IPS-20b (cell line): ENCODE data around the gene APOBR.

Experiments used
- H3K27ac ChIP-seq: one replicate; pipeline ENCODE4 v1.5.1; 2013; ENCODE audit warnings: low read length
- H3K27me3 ChIP-seq: 2 replicates; pipeline ENCODE4 v1.6.1; 2013; ENCODE audit warnings: mild to moderate bottlenecking, low read length, inconsistent platforms; ENCODE audit not compliant: insufficient read depth
- H3K36me3 ChIP-seq: 2 replicates; pipeline ENCODE4 v1.6.1; 2013; ENCODE audit warnings: low read depth, mild to moderate bottlenecking, inconsistent platforms, low read length, moderate library complexity; ENCODE audit not compliant: insufficient read depth
- H3K4me1 ChIP-seq: 2 replicates; pipeline ENCODE4 v1.6.1; 2013; ENCODE audit warnings: mild to moderate bottlenecking, control low read depth, inconsistent platforms, low read length, moderate library complexity; ENCODE audit not compliant: insufficient read depth
- H3K4me3 ChIP-seq: 2 replicates; pipeline ENCODE4 v1.5.1; 2013; ENCODE audit warnings: mild to moderate bottlenecking, low read length, inconsistent platforms
- H3K9ac ChIP-seq: 2 replicates; pipeline ENCODE4 v1.6.1; 2013; ENCODE audit warnings: low read depth, mild to moderate bottlenecking, inconsistent platforms, low read length, moderate library complexity
- H3K9me3 ChIP-seq: 2 replicates; pipeline ENCODE4 v1.6.1; 2013; ENCODE audit warnings: mild to moderate bottlenecking, low read depth, low read length, inconsistent platforms; ENCODE audit not compliant: insufficient read depth

Gene APOBR

GRCh38 chr16:28501258-28502232 is 7.1 kb downstream of the APOBR start:
- H3K4me3 ChIP-seq: no peak overlapping the region
- no peaks in the 10 kb centered on the region for H3K36me3 ChIP-seq
- no peaks in the 10 kb centered on the region for H3K27me3 ChIP-seq

DNA sequence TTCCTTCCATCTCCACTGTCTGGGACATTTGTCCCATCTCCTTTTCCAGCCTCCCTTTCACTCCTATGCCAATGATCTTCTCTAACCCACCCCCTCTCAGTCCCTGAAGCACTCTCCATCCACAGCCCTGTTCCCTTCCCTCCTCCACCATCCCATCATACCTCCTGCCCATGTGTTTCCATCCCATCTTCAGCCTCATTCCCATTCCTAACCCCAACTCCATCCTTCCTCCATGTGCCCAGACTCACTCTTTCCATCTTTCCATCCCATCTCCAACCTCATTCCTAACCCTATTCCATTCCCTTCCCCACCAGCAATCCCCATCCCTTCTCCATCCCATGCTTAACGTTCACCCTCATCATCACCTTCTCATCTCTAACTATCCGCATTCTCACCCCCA is 7.8 kb downstream of the APOBR start:
- Histone ChIP-seq H3K27me3 (no peaks in the 10 kb centered on the region), H3K9ac (no peak overlapping the region), H3K4me1 (no peaks in the 10 kb centered on the region), H3K36me3 (no peaks in the 10 kb centered on the region), H3K9me3 (no peaks in the 10 kb centered on the region), H3K4me3 (no peak overlapping the region), H3K27ac (no peak overlapping the region)

More at GRCh38 chr16:28501258-28502232, 7.1 kb downstream of the APOBR start:
- H3K9me3 ChIP-seq: no peaks in the 10 kb centered on the region
- H3K9ac ChIP-seq: no peak overlapping the region
- H3K27ac ChIP-seq: no peak overlapping the region
- no peaks in the 10 kb centered on the region for H3K4me1 ChIP-seq

DNA sequence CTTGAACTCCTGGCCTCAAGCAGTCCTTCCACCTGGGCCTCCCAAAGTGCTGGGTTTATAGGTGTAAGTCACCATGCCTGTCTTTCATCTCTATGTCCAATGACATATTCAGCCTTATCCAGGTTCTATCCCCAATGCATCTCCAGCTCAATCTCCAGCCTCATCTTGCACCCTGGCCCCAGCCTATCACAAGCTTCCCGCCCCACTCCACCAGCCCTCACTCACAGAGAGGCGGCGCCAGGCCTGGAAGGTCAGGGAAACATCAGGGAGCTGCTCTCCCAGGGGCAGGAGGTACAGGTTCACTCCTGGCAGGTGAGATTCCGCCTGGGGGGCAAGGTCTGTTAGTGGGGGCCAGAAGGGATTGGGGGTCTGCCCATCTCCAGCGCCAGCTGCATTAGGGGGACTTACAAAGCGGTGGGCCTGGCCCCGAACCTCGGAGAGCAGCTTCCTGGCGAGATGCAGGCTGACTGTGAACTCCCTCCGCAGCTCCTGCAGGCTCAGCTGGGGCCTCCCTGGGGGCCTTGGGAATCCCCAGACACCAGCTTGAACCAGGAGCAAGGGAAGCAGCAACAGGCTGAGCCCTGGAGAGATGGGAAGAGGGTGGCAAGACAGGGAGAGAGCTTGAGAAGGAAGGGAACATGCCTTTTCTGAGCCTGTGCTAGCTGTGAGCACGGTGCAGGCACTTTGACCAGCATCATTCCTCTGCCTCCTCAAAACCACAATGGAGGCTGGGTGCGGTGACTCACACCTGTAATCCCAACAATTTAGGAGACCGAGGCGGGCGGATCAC is 9.2 kb downstream of the APOBR start:
- no peaks in the 10 kb centered on the region for H3K4me1 ChIP-seq
- H3K27me3 ChIP-seq: no peaks in the 10 kb centered on the region
- H3K9me3 ChIP-seq: no peaks in the 10 kb centered on the region
- no peak overlapping the region for H3K4me3 ChIP-seq
- no peak overlapping the region for H3K27ac ChIP-seq
- H3K36me3 ChIP-seq: no peaks in the 10 kb centered on the region
- no peak overlapping the region for H3K9ac ChIP-seq

DNA sequence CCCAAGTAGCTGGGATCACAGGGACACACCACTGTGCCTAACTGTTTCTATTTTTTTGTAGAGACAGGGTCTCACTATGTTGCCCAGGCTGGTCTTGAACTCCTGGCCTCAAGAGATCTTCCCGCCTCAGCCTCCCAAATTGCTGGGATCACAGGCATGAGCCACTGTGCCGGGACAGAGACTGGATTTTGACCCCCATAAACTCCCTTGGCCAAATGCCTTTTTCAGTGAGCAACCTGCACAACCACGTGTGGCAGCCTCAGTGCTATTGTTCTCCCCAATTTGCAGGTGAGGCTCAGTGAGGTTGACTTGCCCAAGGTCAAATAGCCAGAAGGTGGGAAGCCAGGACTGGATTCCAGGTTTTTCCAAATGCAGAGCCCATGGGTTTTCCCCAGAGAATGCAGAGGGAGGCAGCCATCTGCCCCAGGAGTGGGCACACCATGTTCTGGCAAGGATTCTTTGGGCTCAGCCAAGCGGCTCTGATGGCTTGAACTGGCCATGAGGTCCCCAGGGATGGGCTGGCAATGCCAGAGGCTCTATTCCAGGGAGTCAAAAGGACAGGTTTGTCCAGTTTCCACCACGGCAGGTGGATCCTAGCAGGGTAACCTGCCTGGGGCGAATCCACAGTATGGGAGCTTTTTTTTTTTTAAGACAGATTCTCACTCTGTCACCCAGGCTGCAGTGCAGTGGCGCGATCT is 10.4 kb downstream of the APOBR start:
- Histone ChIP-seq H3K27me3 (no peaks in the 10 kb centered on the region), H3K27ac (no peak overlapping the region), H3K4me3 (no peak overlapping the region), H3K9ac (no peak overlapping the region), H3K36me3 (no peaks in the 10 kb centered on the region), H3K9me3 (no peaks in the 10 kb centered on the region), H3K4me1 (no peaks in the 10 kb centered on the region)

DNA sequence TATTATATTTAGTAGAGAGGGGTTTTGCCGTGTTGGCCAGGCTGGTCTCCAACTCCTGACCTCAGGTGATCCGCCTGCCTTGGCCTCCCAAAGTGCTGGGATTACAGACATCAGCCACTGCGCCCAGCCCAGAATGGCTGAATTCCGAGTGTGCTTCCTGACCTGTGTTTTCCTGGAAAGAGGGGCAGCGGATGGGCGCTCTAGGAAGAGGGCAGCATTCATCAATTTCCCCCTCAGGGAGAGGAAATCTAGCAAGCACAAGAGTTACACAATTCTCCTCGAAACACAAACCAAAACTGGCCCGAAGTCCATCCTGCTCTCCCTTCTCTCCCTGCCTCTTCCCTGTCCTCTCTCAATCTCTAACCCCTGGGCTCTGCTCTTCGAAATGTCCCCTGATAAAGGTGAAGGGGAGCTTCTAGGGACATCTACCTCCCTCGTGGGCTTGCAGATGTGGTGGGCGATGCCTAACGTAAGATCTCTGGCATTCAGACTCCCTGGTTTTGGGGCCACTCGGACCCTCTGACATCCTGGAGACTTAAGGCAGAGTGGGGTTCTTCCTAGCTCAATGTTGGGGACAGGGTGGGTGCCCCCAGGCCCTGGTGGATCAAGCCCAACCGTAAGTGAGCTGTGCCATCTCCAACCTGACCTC is 11.2 kb downstream of the APOBR start:
- Histone ChIP-seq H3K27ac (no peak overlapping the region), H3K9ac (no peak overlapping the region), H3K36me3 (no peaks in the 10 kb centered on the region), H3K4me3 (no peak overlapping the region), H3K9me3 (no peaks in the 10 kb centered on the region), H3K27me3 (no peaks in the 10 kb centered on the region), H3K4me1 (no peaks in the 10 kb centered on the region)

GRCh38 chr16:28511031-28511430 is 16.6 kb downstream of the APOBR start:
- Histone ChIP-seq H3K9me3 (no peaks in the 10 kb centered on the region), H3K27me3 (no peaks in the 10 kb centered on the region), H3K27ac (no peak overlapping the region), H3K9ac (no peak overlapping the region), H3K4me3 (no peak overlapping the region), H3K4me1 (no peaks in the 10 kb centered on the region), H3K36me3 (no peaks in the 10 kb centered on the region)

GRCh38 chr16:28511801-28512789 is 17.7 kb downstream of the APOBR start:
- H3K27me3 ChIP-seq: no peaks in the 10 kb centered on the region
- no peak overlapping the region for H3K4me3 ChIP-seq
- no peaks in the 10 kb centered on the region for H3K36me3 ChIP-seq
- no peaks in the 10 kb centered on the region for H3K4me1 ChIP-seq
- H3K9me3 ChIP-seq: no peaks in the 10 kb centered on the region
- no peak overlapping the region for H3K27ac ChIP-seq
- no peak overlapping the region for H3K9ac ChIP-seq

GRCh38 chr16:28513484-28514181 is 19.2 kb downstream of the APOBR start:
- Histone ChIP-seq H3K36me3 (no peaks in the 10 kb centered on the region), H3K27ac (no peak overlapping the region), H3K27me3 (no peaks in the 10 kb centered on the region), H3K9ac (no peak overlapping the region), H3K9me3 (no peaks in the 10 kb centered on the region), H3K4me1 (no peaks in the 10 kb centered on the region), H3K4me3 (no peak overlapping the region)

- no peaks in the 10 kb centered on the region for H3K36me3 ChIP-seq
- H3K9ac ChIP-seq: no peak overlapping the region
- H3K4me3 ChIP-seq: no peak overlapping the region
- no peaks in the 10 kb centered on the region for H3K4me1 ChIP-seq
- H3K27me3 ChIP-seq: no peaks in the 10 kb centered on the region
- H3K27ac ChIP-seq: no peak overlapping the region
- no peaks in the 10 kb centered on the region for H3K9me3 ChIP-seq
Measured at GRCh38 chr16:28514246-28514645, 19.8 kb downstream of the APOBR start.

DNA sequence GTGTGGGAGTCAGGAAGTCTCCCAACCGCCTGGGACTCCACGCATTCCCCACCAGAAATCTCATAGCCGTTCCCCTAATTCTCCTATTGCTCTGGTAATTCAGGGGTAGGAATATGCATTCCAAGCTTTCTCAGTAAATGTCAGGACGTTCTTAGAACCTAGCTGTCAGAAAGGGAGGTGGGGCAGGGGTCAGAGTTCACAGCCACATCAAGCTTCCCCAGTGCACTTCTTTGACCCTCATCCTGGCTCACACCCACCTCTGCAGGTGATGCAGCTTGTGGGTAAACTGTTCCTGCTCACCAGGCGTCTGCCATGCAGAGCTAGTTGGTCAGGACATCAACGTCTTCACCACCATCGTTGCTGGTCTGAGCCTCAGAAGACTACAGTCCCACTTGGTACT is 26.2 kb downstream of the APOBR start:
- Histone ChIP-seq H3K27ac (no peak overlapping the region), H3K4me3 (no peak overlapping the region), H3K9me3 (no peaks in the 10 kb centered on the region)

More for the DNA sequence above, 26.2 kb downstream of the APOBR start:
- Histone ChIP-seq H3K9ac (no peak overlapping the region), H3K27me3 (no peaks in the 10 kb centered on the region), H3K4me1 (no peaks in the 10 kb centered on the region), H3K36me3 (no peaks in the 10 kb centered on the region)
